Left kidney (tissue), 1 donor: ENCODE data around the gene OR5H1. TPM values are rescaled to one million over a fixed set of nuclear protein-coding genes. Genes with fewer than 3 reads are reported as not detected.

ENCODE experiments used
- polyA plus RNA-seq: library from polyadenylated mRNA; unstranded; fragments of 120-200 nt; gene quantifications from one replicate; pipeline ENCODE4 v1.2.1, GENCODE V29; 2013; ENCODE audit not compliant: insufficient read length

Gene OR5H1
- polyA plus RNA-seq, 1 donor = 0.05 TPM

Other genes with a start within 250 kb of the OR5H1 start
- gene RIOX2, start 158.3 kb upstream of the OR5H1 start, polyA plus RNA-seq = 39.6 TPM
- gene GABRR3, start 95.4 kb upstream of the OR5H1 start, polyA plus RNA-seq = 0.03 TPM
- gene OR5AC2, start 43.5 kb upstream of the OR5H1 start, polyA plus RNA-seq = not detected
- gene OR5H14, start 16.8 kb downstream of the OR5H1 start, polyA plus RNA-seq = 0.02 TPM
- gene OR5H15, start 36.0 kb downstream of the OR5H1 start, polyA plus RNA-seq = not detected
- not detected for gene OR5H6, start 133.5 kb downstream of the OR5H1 start, polyA plus RNA-seq
- not detected for gene OR5H2, start 151.8 kb downstream of the OR5H1 start, polyA plus RNA-seq
- gene OR5K4, start 223.1 kb downstream of the OR5H1 start, polyA plus RNA-seq = not detected